Measurements from ENCODE around the gene RHOBTB3.
A peak's percentile ranks its signal among the peaks of the same experiment; 100 is the strongest.

The RHOBTB3 gene

DNA sequence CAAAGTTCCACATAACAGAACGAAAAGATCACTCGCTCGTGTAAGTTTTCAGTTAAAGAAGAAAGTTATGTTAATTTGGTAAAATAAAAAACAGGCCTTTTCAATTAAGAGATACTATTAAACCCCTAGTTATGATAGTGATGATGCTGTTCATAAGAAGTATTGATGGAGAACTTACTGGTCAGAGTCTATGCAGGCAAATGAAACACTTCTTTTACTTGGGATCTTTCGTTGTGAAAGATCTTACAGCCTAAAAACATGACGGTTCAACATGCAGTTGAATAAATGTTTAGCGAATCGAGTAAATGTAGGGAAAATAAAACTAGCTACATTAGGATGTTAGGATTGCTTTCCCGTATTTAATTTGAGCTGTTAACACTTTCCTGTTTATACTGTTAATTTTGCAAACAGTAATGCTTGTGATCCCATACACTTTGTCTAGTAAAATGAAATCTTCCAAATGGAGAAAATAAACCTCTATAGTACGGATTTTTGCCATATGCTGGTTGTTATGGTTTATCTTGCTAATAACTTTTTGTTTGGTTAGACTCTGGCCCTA, 2.0 kb downstream of the RHOBTB3 start:
- no peak for DNase-seq

DNA sequence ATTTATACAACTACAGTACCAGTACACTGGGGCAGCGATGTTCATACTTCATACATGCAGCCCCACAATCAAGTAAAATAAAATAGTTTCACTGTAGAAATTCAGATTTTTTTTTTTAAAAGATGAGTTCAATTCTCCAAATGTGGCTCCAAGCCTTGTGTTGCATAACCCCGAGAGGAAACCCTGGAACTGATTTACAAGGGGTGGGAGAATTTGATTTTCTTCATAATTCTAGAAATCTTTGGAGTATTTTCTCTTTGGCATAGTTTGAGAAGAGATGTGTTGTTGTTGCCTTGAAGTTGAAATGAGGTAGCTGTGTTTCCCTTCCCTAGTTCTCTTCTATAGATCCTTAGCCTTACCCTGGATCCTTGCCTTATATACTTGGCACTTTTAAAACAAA, 3.1 kb downstream of the RHOBTB3 start:
- no peak for DNase-seq

DNA sequence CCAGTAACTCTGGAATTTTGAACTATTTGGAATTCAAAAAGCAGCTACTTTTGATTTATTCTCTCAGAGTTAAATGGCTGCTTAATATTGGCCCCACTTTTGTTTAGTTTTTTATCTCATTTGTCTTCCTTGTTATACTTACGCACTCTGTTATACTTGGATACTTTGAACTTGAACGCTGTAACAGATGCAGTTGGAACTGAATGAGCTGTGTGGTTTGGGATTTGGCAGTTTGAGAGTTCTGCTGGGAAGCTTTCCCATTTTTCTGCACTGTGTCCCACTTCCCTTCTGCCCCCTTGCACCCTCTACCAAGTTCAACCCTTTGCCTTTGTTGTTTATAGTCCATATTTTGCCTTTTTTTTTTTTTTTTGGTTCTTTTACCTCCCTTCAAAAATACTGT, 3.8 kb downstream of the RHOBTB3 start:
- DNase-seq: no peak

DNA sequence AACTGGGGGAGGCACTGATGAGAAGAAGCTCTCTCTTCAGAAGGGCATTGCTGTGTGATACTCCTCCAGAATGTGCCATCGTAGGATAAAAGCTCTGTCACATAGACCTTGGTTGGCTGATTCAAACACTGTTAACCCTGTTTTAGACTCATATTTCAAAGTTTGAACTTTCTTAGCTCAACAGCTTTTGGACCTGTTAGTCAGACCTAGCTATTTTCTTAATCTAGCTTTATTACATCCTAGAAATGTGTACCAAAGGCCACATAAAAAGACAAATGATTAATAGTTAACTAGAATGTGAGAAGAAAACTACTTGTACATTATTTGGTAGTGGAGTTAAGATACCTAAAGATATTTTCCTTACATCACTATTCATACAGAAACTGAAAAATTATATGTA, 4.3 kb downstream of the RHOBTB3 start:
- DNase-seq: no peak

DNA sequence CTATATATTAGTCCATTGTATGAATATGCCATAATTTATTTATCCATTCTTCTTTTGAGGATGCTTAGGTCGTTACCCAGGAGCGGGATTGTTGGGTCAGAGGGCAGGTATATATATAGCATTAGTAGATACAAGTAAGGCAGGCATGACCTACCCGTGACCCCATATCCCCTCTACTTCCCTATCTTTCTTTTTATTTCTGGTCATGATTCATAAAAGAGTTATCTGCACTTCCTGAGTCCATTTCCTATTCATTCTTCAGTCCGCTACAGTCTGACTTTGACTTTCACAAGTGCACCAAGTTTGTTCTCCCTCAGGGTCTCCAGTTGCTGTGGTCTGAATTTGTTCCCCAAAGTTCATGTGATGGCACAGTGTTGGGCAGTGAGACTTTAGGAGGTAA, 6.9 kb downstream of the RHOBTB3 start:
- DNase-seq: no peak

DNA sequence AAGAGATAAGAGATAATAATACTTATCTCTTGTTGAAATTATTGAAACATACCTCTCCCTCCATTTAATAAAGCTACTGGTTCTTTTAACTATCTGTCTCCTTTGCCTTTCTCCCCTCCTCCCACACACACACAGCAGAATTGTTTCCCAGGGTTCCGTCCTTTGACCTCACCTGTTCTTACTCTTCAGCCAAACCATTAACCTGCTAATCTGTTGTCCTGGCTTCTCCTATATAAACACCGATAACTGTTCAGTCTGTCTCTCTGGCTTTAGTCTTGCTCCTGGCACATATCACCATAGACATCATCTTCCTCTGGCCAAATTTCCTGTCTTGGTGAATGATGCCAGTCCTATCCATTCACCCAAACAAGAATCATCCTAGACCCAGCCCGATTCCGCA, 7.7 kb downstream of the RHOBTB3 start:
- no peak for DNase-seq

DNA sequence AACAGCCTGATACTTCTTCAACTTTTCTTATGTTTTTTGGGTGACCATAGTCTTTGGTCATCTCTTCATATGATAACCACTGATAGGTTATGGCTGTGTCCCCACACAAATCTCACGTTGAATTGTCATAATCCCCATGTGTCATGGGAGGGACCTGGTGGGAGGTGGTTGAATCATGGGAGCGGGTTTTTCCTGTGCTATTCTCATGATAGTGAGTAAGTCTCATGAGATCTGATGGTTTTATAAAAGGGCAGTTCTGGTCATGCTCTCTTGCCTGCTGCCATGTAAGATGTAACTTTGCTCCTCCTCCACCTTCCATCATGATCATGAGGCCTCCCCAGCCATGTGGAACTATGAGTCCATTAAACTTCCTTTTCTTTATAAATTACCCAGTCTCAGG, 8.7 kb downstream of the RHOBTB3 start:
- DNase-seq: peak in 1 of 2 experiments; percentile 13

DNA sequence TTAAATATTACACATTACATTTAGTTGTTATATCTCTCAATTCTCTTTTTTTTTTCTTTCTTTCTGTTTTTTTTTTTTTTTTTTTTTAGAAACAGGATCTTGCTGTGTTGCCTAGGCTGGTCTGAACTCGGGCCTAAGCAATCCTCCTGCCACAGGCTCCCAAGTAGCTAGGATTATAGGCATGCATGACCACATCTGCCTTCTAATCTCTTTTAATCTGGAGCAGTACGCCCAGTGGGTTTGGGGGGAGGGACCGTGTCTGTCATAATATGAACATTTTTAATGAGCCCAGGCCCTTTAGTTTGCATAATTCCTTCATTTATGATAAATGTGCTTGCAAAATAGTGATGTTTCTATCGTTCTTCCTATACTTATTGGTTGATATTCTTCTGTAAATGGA, 10.3 kb downstream of the RHOBTB3 start:
- DNase-seq: no peak

DNA sequence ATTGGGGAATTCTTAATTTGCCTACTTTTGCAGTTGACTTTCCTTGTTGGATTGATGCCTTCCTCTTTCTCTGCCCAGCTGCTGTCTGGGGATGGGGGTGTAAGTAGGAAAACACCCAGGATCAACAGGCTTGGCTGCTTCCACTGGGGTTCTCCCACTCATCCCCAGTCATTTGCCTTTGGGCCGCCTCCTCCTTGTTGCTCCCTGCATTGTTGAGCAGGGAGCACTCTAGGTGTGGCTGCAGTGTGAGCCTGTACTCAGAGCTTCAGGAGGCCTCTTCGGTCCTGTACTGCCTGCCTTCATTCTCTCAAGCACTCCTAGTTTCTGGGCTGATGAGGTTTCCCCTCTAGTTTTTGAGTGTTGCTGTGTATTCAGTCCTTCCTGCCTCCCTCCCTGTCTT, 12.1 kb downstream of the RHOBTB3 start:
- DNase-seq: no peak

DNA sequence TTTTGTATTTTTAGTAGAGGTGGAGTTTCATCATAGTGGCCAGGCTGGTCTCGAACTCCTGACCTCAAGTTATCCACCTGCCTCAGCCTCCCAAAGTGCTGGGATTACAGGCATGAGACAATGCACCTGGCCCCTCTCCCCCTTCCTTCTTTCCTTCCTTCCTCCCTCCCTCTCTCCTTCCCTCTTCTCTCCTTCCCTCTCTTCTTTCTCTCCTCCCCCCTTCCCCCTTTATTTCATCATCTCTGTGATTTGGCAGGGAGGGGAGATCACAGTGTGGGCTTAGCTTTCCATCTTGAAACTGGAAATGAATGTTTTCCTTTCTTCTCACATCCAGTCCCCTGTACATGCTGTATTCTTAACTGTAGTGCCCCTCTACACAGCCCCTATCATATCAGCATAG, 12.7 kb downstream of the RHOBTB3 start:
- DNase-seq: no peak

DNA sequence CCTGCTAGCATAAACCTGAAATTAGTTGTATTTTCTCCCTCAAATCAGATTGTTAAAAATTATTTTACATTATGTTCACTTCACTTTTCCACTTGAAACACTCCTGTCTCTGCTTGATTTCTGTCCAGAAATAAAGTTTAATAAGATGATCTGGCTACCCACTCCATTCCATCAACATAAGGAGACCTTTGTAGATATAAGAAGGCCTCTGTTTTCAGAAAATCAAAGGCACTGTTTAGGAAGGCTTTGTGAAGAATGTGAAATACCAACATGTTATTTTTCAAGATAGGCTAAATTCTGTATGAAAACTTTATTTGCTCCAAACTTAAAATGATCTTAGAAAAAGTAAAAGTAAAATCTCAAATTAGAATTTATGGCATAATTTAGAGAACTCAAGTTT, 15.1 kb downstream of the RHOBTB3 start:
- no peak for DNase-seq

DNA sequence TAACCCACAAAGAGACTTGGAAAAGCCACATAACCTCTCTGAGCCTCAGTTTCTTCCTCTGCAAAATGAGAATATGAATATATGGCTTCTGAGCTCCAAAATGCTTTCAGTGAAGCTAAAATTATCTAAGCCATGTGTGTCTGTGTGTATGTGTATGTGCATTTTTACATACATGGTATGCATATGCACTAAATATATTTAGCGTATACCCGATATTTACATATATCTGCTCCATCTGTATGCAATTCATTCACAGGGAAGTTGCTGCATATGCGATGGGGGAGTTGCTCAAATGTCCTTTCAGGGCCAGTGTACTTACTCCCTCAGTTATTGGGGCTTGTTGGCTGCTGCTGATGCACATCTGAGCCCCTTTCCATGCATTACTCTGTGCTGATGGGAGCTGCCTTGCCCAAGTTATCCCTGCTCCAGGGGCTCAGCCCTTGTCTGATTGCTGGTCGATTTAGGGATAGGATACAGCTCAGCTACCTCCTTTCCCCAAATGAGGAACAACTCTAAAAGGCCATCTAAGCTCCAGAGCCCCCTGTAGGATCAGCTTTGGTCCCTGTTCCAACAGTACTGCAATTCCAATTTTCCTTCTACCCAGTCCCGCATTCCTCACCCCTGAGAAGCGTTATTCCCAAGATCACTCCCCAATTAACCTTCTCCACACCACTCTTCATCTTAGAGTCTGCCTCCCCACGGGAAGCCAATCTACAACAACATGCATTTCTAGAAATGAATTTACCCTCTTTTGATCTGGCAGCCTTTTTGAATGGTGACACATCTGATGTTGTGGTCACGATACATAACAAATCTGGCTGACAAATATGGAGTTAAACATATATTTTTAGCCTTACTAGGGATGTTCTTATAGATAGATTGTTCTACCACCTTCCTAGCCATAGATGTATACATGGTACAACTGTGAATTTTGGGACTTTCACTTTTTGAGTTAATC, 15.9 kb downstream of the RHOBTB3 start:
- no peak for DNase-seq

DNA sequence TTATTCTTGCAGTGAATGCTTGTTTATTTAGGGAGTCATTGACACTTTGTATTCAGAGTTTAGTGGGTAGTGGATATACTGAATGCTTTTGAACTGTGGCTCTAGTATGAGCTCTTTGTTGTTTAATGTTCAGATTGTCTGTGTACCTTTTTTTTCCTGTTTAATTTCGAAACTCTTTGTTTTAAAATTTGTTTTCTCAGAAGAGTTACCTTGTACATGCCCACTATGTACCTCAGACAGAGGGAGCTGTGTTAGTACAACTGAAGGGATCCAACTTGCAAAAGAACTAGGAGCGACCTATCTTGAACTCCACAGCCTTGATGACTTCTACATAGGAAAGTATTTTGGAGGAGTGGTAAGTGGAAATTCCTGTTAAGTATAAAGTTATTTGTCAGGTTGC, 17.0 kb downstream of the RHOBTB3 start:
- no peak for DNase-seq

DNA sequence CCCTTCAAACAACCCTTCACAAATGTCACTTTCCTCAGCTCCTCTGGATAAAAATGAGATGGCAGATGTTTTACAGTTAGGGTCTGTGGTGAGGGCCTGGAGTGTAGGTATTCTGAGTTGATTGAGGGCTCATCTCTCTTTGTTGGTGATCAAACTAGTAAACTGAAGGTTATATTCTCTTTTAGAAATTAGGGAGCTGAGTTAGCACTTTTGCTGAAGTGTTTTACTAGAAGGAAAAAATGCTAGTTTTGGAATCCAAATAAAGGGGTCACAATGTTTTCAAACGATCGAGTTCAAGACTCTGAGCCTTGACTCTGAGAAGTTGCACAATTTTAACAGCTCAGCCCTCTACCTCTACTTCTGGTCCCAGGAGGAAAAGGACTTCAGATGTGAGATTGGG, 23.4 kb downstream of the RHOBTB3 start:
- DNase-seq: no peak

DNA sequence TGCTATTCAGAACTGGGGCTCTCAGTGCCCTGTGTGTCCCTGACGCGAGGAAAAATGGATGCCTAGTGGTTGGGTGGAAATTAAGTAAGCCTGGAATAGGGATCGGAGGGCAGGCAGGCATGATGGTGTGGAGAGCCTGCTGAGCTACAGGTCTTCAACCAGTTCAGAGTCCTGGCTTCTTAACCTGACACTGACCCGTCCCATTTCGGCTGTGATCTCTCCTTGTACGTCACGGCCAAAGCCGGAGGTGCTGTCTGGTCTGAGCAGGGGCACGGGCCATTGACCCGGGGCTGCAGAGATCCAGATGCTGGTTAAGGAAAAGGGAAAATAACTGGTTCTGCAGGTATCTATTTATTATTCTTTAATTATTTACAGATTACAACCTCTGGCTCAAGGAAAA, 27.9 kb downstream of the RHOBTB3 start:
- DNase-seq: no peak

DNA sequence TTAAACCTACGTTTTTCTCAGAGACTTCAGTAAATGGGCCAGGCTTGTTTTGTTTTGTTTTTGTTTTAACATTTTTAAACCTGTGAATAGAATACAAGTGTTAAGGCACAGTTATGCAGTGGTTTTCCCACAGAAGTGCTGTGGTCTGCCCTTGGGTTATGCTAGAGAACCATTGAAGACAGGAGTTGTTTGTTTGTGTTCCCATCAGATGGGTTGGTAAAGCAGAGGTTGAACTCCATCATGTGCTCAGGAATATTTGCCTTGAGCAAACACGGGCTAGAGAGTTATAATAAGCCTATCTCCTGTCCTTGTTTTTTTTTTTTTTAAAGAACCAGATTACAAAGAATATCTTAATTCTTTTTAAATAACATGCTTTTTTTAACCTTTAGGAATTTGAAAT, 28.5 kb downstream of the RHOBTB3 start:
- no peak for DNase-seq

DNA sequence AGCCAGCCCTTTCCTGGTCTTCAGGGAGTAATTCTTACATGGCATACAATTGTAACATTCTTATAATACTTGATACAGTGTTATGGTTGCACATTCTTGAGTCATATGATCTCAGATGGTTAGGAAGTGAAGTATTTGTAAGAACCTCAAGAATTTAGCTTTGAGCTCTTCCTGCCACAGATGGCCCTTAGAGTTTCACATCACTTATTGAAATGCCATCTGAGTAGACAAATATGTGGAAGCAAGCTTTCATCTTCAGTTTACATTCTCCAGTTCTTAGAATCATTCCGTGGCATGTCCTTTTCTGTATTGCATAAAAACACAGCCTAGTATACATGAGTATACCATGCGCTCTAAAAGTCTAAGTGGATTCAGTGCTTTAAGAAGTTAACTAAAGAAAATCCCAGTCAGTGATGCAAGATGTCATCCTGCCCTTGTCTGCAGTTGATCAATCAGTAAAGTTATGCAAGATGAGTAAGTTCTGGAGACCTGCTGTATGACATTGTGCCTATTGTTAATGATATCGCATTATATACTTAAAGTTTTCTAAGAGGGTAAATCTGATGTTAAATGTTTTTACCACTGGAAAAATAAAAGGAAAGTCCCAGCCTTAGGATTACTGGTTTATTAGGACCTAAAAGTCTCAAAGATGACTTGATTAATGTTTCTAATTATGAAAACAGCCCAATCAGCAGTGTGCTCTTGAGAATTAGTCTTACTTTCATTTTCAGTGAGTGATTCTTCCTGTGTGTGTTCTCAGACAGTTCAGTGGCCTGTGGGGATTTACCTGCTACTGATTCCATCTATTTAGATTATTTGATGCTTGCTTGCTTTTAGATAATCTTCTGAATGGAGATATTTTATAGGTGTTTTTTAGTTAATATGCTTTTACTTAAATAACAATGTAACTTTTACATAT, 29.4 kb downstream of the RHOBTB3 start:
- DNase-seq: no peak

DNA sequence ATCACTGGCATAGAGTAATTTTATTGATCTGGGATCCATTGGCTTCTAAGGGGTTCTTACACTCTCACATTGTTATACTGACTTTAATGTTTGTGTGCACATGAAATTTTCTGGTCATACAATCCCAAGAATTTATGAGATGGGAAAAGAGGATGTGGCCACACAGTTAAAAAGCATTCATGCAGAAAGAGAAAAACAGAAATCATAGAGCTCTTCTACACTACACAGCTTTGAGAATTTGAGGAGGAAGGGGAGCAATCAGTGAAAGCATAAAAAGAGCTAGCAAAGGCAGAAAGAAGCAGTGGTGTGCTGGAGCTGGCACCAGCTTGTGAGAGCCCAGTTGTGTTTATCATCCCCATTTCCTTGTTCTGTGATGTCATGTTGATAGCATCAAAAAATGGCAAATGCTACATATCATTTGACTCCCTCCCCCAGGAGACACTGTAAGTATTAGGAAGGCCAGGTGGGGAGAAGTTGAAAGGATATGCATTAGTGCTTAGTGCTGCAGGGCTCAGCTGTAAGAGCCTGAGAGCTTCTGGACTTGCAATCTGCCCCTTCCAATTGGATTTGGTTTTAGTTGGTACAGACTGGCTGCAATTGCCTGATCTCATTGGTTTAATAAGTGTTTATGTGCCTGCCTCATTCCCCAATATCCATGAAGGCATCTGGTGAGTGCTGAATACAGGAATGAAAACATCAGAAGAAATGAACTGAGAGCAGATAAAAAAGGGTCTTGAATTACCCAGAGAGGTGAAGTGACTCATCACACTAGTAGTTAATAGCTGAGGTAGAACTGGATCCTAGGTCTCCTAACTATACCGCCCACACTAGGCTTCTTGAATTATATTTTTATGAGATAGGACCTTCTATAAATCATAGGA, 30.9 kb downstream of the RHOBTB3 start:
- no peak for DNase-seq

DNA sequence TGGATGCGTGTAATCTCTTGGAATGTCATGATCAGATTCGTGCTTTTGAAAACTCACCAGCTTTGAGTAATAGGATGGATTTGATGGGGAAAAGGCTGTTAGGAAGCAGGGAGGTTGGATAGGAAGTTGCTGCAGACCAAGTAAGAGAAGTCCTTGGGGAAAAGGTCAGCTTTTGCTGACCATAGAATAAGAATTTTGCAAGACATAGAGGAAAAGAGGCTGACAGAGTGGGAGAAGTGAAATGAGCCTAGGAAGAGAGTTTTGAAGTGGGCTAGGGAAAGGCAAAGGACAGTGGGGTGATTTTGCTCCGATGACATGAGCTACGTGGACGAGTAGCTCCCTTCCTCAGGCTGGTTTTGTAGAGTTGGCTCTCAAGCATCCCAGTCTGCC, 31.5 kb downstream of the RHOBTB3 start:
- DNase-seq: no peak

DNA sequence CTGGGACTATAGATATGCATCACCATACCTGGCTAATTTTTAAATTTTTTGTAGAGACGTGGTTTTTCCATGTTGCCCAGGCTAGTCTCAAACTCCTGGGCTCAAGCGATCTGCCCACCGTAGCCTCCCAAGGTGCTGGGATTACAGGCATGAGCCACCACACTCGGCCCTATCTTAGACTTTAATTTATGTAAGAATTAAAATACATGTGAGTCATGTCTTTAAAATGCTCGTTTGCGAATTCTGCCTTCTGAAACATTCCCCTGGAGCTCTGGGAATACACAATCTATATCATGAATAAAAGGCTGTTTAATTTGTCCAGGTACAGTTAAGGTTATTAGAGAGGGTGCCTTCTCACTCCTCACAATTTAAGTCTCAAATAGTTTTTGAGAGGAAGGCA, 32.8 kb downstream of the RHOBTB3 start:
- DNase-seq: no peak

DNA sequence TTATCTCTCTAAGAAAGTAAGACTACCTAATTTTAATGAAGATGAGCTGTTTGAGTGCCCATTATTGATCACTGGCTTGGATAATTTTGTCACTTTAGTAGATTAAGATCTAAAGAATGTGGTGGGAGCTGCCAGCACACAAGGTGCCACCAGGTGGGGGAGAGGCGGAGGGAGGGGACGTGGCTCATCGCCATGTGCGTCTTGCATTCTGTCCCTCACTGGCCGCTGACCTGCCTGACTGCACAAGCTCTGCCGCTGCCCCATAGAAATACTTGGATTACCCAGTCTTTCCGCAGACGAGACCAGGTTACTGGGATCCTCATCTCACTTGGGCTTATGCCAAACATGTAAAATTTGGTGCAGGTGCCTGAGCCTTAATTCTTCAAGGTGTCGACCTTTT, 37.6 kb downstream of the RHOBTB3 start:
- DNase-seq: no peak

All from stimulated activated CD4-positive, alpha-beta T cell treated with anti-CD3 and anti-CD28 coated beads, Interleukin-4, amount 100 ng/mL, for 4 hours (primary cell).